Sigmoid colon (tissue), 4 donors: ENCODE results near the gene FHOD3.

ENCODE experiments used
- CTCF ChIP-seq, 4 experiments: fragments of 450-650 bp in 3 of 4; fragments of 200-600 bp in 1 of 4; IDR thresholded peaks; one replicate each; pipeline ENCODE4 v1.5.1; 2016 to 2019; ENCODE audit warnings: antibody characterized with exemption in 4 of 4, mild to moderate bottlenecking in 3 of 4, moderate library complexity in 2 of 4
- POLR2A ChIP-seq, 2 donors: fragments of 450-650 bp; IDR thresholded peaks; one replicate each; pipeline ENCODE4 v1.6.1; 2016; ENCODE audit warnings: antibody characterized with exemption in 2 of 2, mild to moderate bottlenecking in 2 of 2, moderate library complexity in 2 of 2
- POLR2AphosphoS5 ChIP-seq, 4 donors: sonication (generic); formaldehyde crosslinking; IDR thresholded peaks; one replicate each; pipeline ENCODE4 v1.6.1; 2017; ENCODE audit warnings: antibody characterized with exemption in 4 of 4

- TF ChIP-seq CTCF (IDR thresholded peaks at IDR 0.05) = no peak
- no peak for TF ChIP-seq POLR2A (IDR thresholded peaks at IDR 0.05)
- no peak for TF ChIP-seq POLR2AphosphoS5 (IDR thresholded peaks at IDR 0.05)
Observed at GRCh38 chr18:36543030-36543429, 245.5 kb downstream of the FHOD3 start.
